CD1c-positive myeloid dendritic cell (primary cell): ENCODE data around the gene OPA3.
"Not testable (repeated sequence)": the region's sequence is repeated elsewhere in the genome, so short reads cannot be mapped to it uniquely, and the experiment has no call there.

Source experiments
- DNase-seq: peaks from one replicate; pipeline ENCODE4 v3.0.0-alpha.2; 2016; ENCODE audit errors: extremely low spot score

OPA3 gene

DNA sequence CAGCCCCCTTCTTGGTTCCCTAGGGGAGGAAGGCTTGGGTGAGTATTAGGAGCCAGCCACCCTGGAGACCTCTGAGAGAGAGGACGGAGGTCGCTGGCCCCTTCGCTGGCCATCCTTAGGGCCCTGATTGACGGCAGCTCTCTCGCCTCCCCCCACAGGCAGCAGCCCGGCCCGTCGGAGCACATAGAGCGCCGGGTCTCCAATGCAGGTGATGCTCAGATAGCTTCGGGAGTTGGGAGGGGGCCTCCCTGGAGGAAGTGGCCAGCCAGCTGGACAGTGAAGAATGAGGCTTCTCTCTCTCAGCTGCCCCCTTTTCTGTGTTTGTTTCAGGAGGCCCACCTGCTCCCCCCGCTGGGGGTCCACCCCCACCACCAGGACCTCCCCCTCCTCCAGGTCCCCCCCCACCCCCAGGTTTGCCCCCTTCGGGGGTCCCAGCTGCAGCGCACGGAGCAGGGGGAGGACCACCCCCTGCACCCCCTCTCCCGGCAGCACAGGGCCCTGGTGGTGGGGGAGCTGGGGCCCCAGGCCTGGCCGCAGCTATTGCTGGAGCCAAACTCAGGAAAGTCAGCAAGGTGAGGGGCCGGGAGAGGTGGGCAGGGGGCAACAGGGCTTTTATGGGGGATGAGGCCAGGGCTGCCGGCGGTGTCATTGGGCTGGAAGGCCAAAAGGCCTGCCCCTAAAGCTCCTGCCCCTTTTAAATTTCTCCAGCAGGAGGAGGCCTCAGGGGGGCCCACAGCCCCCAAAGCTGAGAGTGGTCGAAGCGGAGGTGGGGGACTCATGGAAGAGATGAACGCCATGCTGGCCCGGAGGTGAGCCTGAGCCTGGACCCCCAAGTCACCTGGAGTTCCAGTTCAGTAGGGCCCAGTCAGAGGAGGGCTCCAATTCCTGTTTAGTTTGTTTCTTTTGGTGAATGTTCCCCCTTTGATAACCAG, 62.3 kb downstream of the OPA3 start:
- no peak for DNase-seq

DNA sequence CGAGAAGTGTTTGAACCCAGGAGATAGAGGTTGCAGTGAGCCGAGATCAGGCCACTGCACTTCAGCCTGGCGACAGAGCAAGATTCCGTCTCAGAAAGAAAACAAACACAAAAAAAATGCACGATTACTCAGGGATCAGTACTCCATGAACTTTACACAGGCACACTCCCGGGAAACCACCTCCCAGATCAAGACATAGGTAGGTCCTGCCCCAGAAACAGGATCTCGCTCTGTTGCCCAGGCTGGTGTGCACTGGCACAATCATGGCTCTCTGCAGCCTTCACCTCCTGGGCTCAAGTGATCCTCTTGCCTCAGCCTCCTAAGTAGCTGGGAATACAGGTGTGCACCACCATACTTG, 66.2 kb downstream of the OPA3 start:
- DNase-seq, result no peak

DNA sequence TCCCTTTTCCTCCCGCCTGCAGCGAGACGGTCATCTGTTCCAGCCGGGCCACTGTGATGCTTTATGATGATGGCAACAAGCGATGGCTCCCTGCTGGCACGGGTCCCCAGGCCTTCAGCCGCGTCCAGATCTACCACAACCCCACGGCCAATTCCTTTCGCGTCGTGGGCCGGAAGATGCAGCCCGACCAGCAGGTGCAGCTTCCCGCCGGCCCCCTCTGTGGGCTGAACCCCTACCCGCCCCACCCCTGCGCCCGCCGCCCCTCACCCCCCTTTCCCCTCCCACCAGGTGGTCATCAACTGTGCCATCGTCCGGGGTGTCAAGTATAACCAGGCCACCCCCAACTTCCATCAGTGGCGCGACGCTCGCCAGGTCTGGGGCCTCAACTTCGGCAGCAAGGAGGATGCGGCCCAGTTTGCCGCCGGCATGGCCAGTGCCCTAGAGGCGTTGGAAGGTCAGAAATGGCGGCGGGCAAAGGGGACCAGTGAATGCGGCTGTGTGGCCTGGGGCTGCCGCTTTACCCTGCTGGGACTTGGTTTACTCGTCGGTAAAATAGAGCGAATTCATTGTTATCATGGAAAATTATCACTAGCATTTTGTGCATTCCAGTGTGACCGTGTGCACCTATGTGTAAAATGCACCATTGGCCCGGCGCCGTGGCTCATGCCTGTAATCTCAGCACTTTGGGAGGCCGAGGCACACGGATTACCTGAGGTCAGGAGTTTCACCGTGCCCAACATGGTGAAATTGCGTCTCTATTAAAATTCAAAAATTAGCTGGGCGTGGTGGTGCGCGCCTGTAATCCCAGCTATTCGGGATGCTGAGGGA, 66.7 kb downstream of the OPA3 start:
- DNase-seq, result no peak

DNA sequence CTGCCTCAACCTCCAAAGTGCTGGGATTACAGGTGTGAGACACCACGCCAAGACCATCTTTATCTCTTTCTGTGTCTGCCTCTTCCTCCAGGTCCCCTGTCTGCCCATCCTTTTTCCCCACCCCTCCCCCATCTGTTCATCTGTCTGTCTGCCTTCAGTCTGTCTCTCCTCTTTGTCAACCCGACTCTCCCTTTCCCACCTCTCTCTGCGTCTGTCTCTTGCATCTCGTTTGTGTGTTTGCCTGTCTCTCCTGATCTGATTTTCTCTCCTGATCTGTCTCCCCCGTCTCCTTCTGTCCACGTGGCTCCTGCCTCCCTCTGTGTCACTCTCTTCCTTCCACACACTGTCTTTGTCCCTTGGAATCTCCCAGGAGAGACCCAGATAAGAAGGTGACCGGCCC, 67.4 kb downstream of the OPA3 start:
- DNase-seq, result no peak

DNA sequence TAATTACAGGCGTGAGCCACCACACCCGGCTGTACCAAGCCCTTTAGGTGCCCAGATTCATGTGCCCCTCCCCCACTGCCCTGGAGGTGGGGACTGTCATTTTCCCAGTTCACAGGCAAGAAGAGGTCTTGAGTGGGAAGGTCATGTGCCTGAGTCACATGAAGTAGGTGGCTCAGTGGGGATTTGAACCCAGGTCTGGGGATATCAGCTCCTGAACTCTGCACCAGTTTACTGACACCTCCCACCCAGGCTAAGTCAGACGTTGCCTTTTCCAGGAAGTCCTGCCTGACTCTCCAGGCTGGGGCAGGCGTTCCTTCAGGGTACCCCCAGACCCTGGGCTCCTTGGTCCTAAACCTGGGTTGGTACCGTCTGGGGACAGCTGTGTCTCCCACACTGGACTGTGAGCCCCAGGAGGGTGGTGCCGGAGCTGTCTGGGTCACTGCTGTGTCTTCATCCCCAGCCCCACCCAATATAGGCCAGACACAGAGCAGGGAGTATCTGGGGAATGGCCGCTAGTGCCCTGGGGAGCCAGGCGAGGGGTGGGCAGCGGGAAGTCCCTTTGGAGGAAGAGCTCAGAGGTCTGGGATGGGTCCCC, 68.7 kb downstream of the OPA3 start:
- DNase-seq, result peak; percentile 74

DNA sequence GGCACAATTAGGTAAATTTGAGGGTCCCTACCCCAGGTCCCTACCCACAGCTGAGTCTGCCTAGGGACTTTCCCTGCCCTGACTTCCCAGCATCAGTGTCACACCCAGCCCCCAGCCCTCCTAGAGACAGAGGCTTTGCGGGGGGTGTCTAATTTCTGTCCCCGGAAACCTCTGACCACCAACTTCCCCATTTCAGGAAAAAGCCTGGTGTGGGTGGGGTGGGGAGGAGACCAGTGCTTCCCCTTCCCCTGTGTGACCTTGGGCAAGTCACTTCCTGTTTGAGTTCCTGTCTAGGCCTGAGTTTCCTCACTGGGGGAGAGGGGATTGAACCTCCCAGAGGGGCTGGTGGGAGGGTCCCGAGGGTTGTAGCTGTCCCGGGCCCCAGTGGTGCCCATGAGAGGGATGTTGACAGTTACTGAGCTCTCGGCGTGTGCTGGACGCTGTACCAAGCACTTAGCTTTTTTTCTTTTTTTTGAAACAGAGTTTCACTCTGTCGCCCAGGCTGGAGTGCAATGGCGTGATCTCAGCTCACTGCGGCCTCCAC, 69.4 kb downstream of the OPA3 start:
- peak; percentile 97 for DNase-seq

DNA sequence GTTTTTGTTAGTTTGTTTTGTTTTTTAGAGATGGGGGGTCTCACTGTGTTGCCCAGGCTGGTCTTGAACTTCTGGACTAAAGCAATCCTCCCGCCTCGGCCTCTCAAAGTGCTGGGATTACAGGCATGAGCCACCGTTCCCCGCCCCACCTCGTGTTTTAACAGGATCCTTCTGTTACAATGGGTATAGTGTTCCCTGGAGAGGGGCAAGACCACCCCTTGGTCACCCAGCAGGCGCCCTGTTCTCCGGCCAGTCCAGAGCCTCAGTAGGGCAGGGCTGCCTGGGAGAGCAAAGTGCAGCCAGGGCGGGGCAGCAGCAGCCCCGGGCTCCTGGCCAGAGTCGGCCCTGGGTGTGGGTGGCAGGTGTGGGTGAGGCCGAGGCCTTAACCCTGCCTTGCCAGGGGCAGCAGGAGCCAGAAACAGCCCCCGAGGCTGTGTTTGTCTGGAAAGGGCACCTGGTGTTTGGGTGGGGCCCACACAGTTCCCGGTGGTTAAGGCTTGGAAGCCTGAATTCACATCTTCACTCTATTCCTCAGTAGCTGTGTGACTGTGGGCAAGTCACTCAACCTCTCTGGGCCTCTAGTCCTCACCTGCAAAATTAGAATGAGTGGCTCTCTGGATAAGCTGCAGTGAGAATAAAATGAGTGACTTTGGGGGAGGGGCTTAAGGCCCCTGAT, 70.1 kb downstream of the OPA3 start:
- peak; percentile 47 for DNase-seq

DNA sequence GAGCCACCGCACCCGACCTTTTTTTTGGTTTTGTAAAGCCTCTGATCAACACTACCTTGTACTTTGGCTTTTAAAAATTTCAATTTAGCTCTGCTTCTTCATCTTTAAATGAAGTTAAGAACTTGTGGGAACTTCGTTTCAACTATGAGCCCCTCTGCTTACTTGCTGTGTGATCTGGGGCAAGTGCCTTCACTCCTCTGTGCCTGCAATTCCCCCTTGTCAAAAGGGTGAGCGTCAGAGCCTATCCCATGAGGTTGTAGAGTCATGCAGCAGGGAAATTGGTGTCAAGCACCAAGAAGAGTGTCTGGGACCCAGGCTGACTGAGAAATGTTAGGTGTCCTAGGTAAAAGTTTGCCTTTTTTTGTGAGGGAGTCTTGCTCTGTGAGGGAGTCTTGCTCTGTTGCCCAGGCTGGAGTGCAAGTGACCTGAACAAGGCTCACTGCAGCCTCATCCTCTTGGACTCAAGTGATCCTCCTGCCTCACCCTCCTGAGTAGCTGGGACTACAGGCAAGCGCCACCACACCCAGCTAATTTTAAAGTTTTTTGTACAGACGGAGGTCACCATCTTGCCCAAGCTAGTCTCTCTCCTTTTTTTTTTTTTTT, 71.6 kb downstream of the OPA3 start:
- no peak for DNase-seq

DNA sequence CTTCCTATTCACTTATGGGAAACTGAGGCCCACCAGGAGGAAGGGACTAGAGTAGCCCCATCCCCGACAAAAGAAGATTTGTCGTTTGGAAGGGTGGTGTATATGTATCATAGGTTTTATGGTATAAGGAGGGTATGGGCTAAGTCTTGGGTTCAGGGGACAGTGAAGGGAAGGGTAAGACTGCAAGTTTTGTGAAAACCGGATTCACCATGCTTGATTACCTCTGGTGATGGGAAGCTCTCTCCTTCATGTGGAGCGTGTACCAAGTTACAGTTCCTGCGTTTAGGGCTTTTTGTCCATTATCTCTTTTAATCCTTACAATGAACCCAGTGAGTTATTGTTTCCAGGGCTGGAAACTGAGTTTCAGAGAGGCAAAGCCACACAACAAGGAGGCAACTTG, 73.5 kb downstream of the OPA3 start:
- no peak for DNase-seq

DNA sequence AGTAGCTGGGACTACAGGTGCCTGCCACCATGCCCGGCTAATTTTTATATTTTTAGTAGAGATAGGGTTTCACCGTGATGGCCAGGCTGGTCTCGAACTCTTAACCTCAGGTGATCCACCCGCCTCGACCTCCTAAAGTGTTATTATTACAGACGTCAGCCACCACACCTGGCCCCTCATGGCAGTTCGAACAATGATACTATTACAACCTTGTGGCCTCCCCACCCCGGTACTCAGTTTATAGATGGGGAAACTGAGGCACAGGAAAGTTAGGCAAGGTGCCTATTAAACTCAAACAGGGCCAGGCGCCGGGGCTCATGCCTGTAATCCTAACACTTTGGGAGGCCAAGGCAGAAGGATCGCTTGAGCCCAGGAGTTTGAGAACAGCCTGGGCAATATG, 74.2 kb downstream of the OPA3 start:
- not testable (repeated sequence) for DNase-seq

DNA sequence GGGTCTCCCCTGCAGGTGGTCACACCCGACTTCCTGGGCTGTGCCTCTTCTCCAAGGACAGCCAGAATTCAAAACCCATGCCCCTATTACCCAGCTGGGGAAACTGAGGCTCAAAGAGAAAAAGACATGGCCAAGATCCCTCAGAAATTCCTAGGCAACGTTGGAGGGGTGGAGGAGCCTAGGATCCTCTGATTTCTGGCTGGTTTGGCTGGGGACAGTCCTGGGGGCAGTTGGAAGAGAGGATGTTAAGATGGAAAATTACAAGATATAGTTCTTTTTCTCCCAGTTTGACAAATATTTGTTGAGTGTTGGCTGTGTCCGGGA, 74.9 kb downstream of the OPA3 start:
- DNase-seq, result no peak

DNA sequence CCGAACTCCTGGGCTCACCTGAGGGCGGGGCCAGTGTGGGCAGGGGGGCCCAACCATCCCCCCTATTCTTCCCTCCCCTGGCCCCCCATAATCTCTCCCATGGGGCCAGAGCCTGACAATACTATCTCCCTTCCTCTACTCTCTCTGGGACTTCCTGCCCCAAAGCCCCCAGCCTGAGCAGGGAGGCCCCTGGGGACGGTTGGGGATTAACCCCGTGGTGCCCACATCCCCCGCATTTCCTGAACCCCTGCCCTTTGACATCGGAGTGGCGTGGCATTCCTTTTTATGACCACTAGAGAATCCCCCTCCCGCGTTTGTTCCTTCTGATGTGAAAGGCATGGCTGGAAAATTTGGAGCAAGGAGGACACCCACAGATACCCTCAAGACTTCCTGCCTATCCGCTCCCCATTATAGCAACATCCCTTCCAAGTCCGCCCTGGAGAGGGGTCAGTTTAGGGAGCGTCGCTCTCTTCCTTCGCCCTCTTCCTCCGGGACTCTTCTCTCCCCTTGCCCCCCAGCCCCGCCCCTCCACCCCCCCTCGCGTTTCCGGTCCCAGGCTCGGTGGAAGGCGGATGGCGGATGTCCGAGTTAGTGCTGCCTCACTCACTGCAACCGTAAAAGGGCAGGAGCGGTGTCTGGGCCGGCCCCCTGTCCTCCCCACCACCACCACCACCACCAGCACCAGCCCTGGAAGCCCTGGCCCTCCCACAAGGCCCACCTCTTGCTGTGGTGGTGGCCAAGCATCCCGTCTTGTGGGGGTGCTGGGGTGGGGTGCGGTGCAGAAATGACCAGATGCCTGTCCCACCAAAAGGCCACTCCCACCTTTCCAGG, 75.5 kb downstream of the OPA3 start:
- peak; percentile 64 for DNase-seq

DNA sequence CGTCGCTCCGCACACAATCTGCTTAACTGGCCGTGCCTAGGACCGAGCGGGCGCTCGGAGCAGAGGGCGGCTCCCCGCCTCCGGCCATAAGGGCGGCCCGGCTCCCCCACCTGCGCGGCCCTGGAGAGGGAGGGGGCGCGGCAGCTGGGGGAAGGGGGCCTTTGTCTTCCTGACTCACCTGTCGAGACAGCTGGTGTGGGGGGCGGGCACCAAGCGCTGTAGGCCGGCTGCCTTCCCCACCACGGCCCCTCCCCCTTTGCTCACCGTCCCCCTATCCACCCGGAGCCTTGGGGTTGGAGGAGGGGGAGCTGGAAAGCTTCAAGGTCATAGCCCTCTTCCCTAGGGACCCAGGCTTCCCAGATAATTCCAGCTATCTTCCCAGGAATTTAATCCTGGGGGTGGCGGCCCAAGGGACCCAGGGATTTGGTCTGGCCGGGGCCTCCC, 76.2 kb downstream of the OPA3 start:
- no peak for DNase-seq

DNA sequence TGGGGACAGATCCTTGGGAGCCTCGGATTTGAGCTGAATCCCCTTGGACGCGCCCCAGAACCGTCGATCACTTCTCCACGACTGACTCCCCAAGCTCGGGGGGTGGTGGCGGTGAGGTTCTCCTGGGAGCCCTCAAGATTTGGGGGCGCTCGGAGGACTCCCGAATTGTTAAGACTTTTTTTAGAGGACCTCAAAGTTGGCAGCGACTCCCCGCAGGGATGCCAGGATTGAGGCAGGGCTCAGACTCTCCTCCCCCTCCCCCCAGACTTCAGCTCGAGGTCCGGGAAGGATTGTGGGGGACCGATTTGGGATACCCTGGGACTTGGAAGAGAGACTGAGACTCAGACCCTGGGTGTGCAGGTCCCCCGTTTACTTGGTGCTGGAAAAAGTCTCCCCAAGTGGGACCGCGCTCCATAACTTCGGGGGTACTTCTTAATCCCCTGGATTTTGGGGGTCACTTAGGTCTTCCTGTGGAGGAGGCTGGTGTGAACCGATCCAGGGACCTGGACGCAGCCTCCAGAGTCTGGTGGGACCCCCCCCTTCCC, 76.7 kb downstream of the OPA3 start:
- no peak for DNase-seq

DNA sequence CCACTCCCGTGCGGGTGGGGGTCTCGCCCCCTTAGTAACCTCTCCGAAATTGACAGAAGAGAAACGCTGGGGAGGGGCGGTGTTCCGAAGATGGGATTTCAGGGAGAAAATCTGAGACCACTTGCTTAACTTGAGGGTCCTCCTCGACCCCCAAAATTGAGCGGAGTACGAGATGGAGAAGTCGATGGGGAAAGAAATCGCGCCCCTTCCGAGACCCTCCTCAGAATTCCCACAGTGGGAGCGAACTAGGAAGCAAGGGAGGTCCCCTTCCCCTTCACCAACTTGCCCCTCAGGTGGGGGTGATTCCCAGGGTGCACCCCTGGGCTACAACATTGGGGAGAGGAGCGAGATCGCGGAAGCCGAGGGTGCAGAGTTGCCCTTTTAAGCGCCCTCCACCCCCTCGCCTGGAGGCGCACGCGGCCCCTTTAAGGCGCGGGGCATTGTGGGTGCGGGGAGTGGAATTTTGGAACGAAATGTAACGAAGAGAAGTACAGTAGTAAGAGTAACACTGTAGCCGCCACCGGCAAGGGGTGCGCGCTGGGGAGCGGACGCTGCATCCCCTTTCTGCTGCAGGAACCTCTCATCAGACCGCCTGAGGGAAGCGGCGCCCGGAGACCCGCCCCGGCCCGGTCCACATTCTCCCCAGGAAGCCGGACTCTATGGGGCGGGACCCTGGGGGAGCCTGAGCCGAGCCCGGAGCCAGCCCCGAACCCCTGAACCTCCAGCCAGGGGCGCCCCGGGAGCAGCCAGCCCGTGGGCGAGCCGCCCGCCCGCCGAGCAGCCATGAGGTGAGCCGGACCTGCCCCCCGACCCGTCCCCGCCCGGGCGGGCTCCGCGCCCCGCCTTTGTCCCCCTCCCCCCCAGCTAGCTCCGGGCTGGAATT, 77.4 kb downstream of the OPA3 start, which contains the start of gene VASP:
Gene VASP (plus strand): TSS at position 491 of the 883 bp plus-strand sequence. CDS start 293 bp downstream, at position 784.
- peak; percentile 97 for DNase-seq

DNA sequence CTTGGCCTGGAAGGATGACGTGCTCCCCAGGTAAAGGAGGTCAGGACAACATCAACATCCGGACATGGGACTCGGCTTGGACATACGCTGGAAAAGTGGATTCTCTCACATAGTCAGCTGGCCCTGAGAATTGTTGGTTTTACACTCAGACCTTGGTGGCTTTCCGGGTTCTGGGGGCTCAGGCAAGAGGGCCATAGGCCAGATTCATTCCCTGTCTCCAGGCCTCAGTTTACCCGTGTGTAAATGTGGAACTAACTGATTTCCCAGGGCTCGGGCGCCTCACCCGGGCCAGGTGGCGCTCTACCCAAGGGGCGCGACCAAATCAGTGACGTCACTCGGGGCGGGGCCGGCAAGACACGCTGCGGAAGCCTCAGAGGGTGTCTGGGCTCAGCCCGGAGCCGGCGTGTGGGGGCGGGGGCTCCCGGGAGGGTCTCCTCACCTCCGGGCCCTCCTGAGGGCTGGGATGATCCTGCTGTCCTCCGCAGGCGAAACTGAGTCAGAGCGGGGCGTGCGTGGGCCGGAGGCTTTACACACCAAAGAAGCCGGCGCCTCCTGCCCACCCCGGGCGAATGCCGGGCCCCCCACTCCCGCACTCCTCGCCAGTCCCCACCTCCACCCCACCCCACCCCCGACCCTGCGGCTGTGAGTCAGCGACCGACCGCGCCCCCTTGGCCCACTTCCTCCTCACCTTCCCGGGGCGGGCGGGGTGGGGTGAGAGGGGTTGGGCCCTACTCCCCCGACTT, 78.2 kb downstream of the OPA3 start:
- DNase-seq, result peak; percentile 97

DNA sequence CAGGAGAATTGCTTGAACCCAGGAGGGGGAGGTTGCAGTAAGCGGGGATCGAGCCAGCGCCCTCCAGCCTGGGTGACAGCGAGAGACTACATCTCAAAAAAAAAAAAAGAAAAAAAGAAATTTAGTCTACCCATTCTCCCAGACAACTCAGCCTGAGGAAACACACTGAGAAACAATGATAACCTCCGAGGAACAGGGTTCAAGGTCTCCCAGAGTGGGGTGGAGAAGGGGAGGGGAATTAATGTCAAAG, 78.7 kb downstream of the OPA3 start:
- no peak for DNase-seq

DNA sequence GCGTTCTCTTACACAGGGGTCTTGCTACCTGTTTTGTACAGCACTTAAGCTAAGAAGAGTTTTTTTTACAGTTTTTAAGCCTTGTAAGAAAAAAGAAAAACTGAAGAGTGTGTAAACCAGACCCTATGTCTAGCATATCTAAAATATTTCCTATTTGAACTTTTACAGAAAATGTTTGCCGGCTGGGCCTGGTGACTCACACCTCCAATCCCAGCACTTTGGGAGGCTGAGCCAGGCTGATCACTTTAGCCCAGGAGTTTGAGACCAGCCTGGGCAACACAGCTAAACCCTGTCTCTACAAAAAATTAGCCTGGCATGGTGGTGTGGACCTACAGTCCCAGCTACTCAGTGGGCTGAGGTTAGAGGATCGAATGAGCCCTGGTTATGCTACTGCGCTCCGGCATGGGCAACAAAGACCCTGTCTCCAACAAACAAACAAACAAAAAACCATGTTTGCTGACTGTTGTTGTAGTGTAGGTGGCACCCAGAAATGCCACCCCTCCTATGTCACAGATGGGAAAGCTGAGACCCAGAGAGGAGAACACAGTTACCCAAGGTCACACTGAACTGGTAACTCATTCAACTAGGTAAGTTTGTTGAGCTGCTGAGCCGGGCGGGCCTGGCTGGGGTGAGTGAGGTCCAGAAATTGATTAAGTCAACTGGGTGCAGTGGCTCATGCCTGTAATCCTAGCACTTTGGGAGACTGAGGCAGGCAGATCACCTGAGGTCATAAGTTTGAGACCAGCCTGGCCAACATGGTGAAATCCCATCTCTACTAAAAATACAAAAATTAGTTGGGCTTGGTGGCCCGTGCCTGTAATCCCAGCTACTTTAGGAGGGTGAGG, 79.2 kb downstream of the OPA3 start:
- no peak for DNase-seq
